Hematopoietic multipotent progenitor cell treated with erythropoietin and hydrocortisone succinate and interleukin-3 and kit ligand, for 15 days (in vitro differentiated cells): ENCODE measurements around the gene NAIF1.
"Not testable (repeated sequence)": the region's sequence is repeated elsewhere in the genome, so short reads cannot be mapped to it uniquely, and the experiment has no call there.

ENCODE experiments used
- DNase-seq: peaks from one replicate; pipeline ENCODE4 v3.0.0-alpha.2; 2015; ENCODE audit warnings: low spot score

Gene NAIF1

GRCh38 chr9:128066713-128067644 lies at the start of gene NAIF1:
Gene NAIF1, minus strand, starts transcription at chr9:128067320. Its CDS starts 219 bp downstream, at chr9:128067101.
- peak; percentile 99 for DNase-seq

GRCh38 chr9:128116104-128117083 lies 49.3 kb upstream of the NAIF1 start:
- peak; percentile 16 for DNase-seq

- DNase-seq, result peak; percentile 98
These were observed 48.3 kb upstream of the NAIF1 start for GRCh38 chr9:128115187-128116103.

GRCh38 chr9:128114326-128115186 lies 47.4 kb upstream of the NAIF1 start:
- no peak for DNase-seq

- DNase-seq, result no peak
These were observed 46.6 kb upstream of the NAIF1 start for GRCh38 chr9:128113526-128114325.

GRCh38 chr9:128111726-128112125 lies 44.6 kb upstream of the NAIF1 start:
- DNase-seq, result not testable (repeated sequence)

- no peak for DNase-seq
These were observed 42.1 kb upstream of the NAIF1 start for GRCh38 chr9:128109050-128109709.

- no peak for DNase-seq
These were observed 41.3 kb upstream of the NAIF1 start for GRCh38 chr9:128108269-128109049.

GRCh38 chr9:128107468-128108268 lies 40.5 kb upstream of the NAIF1 start:
- no peak for DNase-seq

GRCh38 chr9:128106940-128107467 lies 39.9 kb upstream of the NAIF1 start:
- no peak for DNase-seq

GRCh38 chr9:128106181-128106939 lies 39.2 kb upstream of the NAIF1 start:
- no peak for DNase-seq

- no peak for DNase-seq
These were observed 38.5 kb upstream of the NAIF1 start for GRCh38 chr9:128105538-128106175.

GRCh38 chr9:128104171-128104618 lies 37.1 kb upstream of the NAIF1 start:
- no peak for DNase-seq

- DNase-seq, result no peak
These were observed 36.5 kb upstream of the NAIF1 start for GRCh38 chr9:128103589-128103962.

- DNase-seq, result no peak
These were observed 35.9 kb upstream of the NAIF1 start for GRCh38 chr9:128102861-128103588.
